Neural cell (in vitro differentiated cells): ENCODE measurements around the gene CCDC150.

Experiments used
- EP300 ChIP-seq: fragments of 450-650 bp; conservative IDR thresholded peaks from 2 replicates; pipeline ENCODE4 v1.6.1; 2014; ENCODE audit warnings: antibody characterized with exemption, mild to moderate bottlenecking, moderate library complexity; ENCODE audit not compliant: poor library complexity, severe bottlenecking
- EZH2 ChIP-seq: fragments of 200-600, 300-800 bp; shearing (Covaris generic), sonication (generic); IDR thresholded peaks from 2 replicates; pipeline ENCODE4 v1.6.1; 2014; ENCODE audit warnings: antibody characterized with exemption, low read length, borderline replicate concordance, mild to moderate bottlenecking; ENCODE audit not compliant: insufficient read depth, poor library complexity, severe bottlenecking
- POLR2AphosphoS5 ChIP-seq: IDR thresholded peaks from 2 replicates; pipeline ENCODE4 v1.6.1; 2012
- RAD21 ChIP-seq: fragments of 450-650 bp; conservative IDR thresholded peaks from 2 replicates; pipeline ENCODE4 v1.6.1; 2014; ENCODE audit warnings: antibody characterized with exemption, mild to moderate bottlenecking, moderate library complexity
- SMC3 ChIP-seq: fragments of 450-650 bp; conservative IDR thresholded peaks from 2 replicates; pipeline ENCODE4 v1.6.1; 2014; ENCODE audit warnings: antibody characterized with exemption, mild to moderate bottlenecking, moderate library complexity; ENCODE audit not compliant: poor library complexity
- TAF1 ChIP-seq: IDR thresholded peaks from 2 replicates; pipeline ENCODE4 v1.6.1; 2012; ENCODE audit warnings: low read depth
- TF ChIP-seq, protein P1 (sequence below): fragments of 450-650 bp; IDR thresholded peaks from 2 replicates; pipeline ENCODE4 v1.5.1; 2014; ENCODE audit warnings: antibody characterized with exemption, mild to moderate bottlenecking, moderate library complexity; ENCODE audit not compliant: poor library complexity, severe bottlenecking
- TF ChIP-seq, protein P2 (sequence below): IDR thresholded peaks from 2 replicates; pipeline ENCODE4 v1.6.1; 2012; ENCODE audit warnings: borderline replicate concordance

DNA sequence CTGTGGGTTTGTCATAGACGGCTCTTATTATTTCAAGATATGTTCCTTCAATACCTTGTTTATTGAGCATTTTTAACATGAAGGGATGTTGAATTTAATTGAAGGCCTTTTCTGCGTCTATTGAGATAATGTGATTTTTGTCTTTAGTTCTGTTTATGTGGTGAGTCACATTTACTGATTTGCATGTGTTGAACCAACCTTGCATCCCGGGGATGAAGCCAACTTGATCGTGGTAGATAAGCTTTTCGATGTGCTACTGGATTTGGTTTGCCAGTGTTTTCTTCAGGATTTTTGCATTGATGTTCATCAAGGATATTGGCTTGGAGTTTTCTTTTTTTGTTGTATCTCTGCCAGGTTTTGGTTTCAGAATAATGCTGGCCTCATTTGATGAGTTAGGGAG lies 99.5 kb downstream of the CCDC150 start:
- TF ChIP-seq, protein P1, sequence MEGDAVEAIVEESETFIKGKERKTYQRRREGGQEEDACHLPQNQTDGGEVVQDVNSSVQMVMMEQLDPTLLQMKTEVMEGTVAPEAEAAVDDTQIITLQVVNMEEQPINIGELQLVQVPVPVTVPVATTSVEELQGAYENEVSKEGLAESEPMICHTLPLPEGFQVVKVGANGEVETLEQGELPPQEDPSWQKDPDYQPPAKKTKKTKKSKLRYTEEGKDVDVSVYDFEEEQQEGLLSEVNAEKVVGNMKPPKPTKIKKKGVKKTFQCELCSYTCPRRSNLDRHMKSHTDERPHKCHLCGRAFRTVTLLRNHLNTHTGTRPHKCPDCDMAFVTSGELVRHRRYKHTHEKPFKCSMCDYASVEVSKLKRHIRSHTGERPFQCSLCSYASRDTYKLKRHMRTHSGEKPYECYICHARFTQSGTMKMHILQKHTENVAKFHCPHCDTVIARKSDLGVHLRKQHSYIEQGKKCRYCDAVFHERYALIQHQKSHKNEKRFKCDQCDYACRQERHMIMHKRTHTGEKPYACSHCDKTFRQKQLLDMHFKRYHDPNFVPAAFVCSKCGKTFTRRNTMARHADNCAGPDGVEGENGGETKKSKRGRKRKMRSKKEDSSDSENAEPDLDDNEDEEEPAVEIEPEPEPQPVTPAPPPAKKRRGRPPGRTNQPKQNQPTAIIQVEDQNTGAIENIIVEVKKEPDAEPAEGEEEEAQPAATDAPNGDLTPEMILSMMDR: no peak
- TF ChIP-seq EZH2 (no peak), EP300 (no peak), POLR2AphosphoS5 (no peak), SMC3 (no peak), TAF1 (no peak), RAD21 (no peak)
- TF ChIP-seq, protein P2, sequence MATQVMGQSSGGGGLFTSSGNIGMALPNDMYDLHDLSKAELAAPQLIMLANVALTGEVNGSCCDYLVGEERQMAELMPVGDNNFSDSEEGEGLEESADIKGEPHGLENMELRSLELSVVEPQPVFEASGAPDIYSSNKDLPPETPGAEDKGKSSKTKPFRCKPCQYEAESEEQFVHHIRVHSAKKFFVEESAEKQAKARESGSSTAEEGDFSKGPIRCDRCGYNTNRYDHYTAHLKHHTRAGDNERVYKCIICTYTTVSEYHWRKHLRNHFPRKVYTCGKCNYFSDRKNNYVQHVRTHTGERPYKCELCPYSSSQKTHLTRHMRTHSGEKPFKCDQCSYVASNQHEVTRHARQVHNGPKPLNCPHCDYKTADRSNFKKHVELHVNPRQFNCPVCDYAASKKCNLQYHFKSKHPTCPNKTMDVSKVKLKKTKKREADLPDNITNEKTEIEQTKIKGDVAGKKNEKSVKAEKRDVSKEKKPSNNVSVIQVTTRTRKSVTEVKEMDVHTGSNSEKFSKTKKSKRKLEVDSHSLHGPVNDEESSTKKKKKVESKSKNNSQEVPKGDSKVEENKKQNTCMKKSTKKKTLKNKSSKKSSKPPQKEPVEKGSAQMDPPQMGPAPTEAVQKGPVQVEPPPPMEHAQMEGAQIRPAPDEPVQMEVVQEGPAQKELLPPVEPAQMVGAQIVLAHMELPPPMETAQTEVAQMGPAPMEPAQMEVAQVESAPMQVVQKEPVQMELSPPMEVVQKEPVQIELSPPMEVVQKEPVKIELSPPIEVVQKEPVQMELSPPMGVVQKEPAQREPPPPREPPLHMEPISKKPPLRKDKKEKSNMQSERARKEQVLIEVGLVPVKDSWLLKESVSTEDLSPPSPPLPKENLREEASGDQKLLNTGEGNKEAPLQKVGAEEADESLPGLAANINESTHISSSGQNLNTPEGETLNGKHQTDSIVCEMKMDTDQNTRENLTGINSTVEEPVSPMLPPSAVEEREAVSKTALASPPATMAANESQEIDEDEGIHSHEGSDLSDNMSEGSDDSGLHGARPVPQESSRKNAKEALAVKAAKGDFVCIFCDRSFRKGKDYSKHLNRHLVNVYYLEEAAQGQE: no peak
